CD4-positive, alpha-beta T cell treated with Interleukin-1 beta for 1 hour (primary cell): ENCODE data around the gene DIABLO.
"Not testable (repeated sequence)": the region's sequence is repeated elsewhere in the genome, so short reads cannot be mapped to it uniquely, and the experiment has no call there.

ENCODE experiments used
- DNase-seq, 2 donors: peaks; one replicate each; pipeline ENCODE4 v3.0.0-alpha.2; 2020 to 2022

Gene DIABLO

DNA sequence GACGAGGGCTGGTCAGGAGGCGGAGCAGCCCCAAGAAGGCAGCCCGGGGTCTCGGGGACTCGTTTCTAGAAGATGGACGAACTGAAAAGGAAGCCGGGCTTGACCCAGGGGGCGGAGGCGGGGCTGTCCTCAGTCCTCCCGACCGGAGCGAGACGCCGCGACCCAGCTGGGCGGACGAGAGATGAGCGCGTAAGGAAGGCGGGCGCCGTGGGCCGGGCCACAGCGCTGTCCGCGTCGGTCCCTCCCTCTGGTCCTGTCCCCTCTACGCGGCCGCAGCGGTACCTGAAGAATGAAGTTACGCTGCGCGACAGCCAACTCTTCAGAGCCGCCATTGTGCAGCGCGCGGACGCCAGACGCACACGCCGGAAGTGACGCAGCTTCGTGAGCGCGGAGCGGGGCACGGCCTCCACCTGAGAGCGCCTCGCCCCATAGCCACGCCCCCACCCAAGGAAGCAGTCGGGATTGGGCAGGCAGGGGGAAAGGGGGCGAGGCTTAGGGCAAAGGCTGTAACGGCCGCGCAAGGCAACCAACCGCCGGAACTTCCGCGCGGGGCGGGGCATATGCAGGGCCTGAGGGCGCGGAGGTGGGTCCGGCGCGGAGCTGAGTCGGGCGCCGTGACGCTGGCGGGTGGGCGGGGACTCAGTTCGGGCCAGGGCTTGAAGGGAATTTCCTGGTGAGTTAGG is at the start of gene DIABLO:
Gene DIABLO (minus strand): TSS at position 370 of the 683 bp plus-strand sequence. CDS start 38 bp downstream, at position 332.
- DNase-seq, result peak; percentile 100

DNA sequence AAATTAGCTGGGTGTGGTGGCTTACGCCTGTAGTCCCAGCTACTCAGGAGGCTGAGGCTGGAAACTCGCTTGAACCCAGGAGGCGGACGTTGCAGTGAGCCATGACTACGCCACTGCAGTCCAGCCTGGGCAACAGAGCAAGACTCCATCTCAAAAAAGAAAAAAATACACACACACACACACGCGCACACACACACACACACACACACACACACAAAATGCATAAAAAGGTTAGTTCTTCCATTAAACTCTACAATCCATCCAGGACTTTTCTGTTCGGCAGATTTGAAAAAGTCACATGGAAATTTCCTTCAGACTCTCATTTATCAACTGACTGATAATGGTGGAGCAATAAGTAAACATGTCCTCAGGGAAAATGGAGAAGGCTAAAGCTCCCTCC is 49.6 kb upstream of the DIABLO start:
- no peak for DNase-seq

DNA sequence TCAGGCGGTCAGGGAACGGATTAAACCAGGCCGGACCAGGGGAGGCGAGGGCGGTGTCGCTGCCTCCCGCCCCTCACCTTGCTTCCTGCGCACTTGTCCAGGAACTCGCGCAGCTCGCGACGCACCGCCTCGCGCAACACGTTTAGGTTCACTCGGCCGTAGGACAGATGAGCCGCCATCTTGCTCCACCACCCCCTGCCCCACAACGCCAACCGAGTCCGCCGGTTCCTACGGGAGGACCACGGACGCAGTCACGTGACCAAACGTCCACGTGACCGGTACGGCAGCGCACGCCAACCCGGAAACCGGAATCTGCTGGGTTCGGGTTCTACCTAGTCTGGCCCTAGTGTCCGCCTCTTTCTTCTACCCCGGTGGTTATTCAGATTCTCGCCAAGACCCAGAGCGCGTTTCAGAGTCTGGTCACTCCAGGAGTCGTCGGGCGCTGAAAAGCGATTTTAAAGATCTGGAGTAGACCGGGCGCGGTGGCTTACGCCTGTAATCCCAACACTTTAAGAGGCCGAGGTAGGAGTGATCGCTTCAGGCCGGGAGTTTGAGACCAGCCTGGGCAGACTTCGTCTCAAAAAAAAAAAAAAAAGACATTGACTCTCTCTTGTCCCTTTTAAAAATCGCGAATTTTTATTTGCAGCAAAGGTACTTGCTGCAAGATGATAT is 40.5 kb upstream of the DIABLO start, which contains the start of gene VPS33A:
Gene VPS33A (minus strand): TSS at position 265 of the 672 bp plus-strand sequence. CDS start 86 bp downstream, at position 179.
- DNase-seq, result peak; percentile 94

DNA sequence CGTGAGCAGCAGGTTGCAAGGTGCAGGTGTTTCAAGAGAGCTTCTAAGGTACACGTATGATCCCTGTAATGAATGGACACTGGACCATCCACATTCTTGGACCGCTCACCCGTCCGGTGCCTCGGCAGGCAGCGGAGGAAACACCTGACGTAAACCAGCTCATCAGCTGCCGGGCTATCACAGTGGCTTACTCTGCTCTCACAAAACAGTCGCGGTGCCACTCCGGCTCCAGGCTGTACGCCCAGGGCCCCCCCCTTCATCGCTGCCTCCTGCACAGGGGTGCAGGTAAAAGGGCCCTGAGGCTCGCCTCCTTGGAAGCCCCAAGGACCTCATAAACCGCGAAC is 40.0 kb upstream of the DIABLO start:
- DNase-seq, result peak in 1 of 2 donors; percentile 37

DNA sequence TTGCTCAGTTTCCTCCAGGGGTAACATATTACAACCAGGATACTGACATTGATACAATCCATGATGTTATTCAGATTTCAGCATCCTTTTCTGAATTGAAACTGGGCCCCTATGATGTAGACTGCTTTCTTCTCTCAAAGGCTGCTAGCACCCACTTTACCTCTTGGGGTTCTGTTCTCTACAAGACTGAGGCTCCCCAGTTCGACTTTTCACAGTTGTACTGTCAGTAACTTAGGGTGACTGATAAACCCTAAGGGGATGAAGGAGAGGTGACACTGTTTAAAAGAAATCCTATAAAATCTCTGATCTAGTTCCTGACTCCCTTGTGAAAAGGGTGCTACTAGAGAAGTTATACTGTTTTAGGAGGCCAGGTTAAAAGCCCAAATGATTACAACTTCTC is 39.6 kb upstream of the DIABLO start:
- DNase-seq, result peak; percentile 4 to 37

DNA sequence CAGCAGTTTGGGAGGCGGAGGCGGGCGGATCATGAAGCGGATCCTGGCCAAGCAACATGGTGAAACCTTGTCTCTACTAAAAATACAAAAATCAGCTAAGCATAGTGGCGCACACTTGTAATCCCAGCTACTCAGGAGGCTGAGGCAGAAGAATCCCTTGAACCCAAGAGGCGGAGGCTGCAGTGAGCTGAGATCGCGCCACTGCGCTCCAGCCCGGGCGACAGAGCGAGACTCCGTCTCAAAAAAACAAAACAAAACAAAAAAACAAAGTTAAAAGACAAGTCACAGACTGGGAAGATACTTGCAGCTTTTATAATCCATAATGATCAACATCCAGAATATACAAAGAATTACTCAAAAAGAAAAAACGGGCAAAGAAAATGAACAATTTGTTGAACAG is 34.9 kb upstream of the DIABLO start:
- not testable (repeated sequence) for DNase-seq

DNA sequence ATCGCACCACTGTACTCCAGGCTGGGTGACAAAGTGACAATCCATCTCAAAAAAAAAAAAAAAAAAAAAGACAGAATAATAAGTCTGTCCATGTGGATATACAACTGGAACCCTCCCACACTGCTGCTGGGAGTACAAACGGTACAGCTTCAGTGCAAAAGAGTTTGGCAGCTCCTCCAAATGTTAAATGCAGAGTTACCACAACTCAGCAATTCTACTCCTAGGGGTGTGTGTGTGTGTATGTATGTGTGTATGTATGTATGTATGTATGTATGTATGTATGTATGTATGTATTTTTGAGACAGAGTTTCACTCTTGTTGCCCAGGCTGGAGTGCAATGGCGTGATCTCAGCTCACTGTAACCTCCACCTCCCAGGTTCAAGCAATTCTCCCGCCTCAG is 33.1 kb upstream of the DIABLO start:
- not testable (repeated sequence) for DNase-seq

DNA sequence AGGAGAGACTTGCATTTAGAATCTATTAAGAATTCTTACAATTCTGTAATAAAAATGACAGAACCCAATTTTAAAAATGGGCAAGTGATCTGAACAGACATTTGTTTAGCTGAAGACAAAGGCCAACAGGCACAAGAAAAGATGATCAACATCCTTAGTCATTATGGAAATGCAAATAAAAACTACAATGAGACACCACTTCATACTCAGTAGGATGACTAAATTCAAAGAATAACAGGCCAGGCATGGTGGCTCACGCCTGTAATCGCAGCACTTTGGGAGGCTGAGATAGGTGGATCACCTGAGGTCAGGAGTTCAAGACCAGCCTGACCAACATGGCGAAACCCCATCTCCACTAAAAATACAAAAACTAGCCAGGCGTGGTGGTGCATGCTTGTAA is 32.6 kb upstream of the DIABLO start:
- DNase-seq, result not testable (repeated sequence)

DNA sequence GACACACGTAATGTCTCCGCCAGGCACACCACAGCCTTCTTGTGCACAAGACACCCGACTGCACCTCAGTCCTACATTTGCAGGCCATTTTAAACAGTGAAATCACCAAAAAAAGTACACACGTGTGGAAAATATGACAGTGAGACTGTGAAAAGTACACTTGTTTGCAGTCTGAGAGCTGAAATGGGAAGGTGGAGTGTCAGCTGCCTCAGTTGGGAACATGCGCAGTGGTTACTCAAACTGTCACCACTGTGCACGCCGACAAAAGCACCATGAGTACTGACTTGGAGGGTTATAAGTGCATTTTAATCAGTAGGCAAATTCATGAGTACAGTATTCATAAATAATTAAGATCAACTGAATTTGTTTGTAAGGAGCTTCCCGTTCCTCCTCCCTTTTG is 24.7 kb upstream of the DIABLO start:
- DNase-seq, result no peak

DNA sequence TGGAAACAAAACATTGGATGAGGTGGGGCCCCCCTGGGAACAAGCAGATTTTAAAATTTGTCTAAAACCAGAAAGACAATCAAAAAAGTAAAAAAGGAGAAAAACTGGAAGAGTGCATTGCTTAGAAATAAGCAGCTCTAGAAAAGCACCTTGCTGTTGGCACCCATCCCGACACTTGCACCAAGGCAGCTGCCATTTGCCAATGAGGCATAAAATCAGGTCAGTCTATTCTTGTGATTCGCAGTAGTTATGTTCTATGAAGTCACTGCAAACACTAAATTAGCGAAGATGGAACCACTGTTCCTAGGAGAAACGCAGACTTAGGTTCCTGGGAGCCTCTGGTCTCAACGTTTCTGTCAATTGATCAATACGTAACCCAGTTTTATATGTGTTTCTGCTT is 24.2 kb upstream of the DIABLO start:
- no peak for DNase-seq

DNA sequence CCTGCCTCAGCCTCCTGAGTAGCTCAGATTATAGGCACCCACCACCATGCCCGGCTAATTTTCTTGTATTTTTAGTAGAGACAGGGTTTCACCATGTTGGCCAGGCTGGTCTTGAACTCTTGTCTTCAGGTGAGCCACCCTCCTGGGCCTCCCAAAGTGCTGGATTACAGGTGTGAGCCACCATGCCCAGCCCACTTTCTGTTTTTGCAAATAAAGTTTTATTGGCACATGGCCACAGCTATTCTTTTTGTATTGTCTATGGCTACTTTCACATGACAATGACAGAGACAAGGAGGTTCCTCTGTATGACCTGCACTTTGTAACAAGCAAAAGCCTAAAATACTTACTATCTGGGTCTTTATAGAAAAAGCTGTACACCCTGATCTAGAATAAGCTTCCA is 19.7 kb upstream of the DIABLO start:
- DNase-seq, result no peak

DNA sequence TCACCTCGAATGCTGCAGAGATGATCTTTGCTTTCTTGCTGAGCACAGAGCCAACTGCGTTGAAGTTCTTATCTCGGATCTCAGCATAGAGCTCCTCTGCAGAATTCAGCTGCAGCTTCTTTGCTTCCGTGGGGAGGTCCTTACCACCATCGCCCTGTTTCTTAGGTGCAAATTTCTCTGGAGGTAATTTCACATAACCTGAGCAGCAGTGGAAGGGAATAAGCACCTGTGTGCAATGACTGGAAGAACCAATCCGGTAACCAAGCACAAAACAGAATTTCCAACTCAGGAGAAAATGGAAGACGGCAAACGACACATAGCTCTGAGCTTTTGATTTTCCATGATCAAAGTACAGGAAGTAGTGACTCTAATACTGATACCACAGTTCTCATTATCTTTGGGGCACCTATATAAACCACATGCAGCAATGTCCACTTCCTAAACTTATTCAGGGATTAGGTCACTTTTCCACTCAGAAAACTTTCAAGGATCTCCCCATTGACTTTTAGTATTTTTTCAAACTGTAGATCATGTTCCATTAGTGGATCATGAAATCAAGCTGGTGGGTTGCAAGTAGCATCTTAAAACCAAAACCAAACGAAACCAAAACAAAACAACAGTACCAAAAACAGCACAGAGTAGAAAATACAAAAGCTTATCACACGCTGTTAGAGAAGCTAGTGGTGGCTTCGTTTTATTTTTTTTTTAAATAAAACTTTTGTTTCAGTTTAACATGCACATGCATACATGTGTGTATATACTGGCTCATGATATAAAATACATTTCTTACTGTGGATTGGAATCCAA is 18.9 kb upstream of the DIABLO start:
- peak in 1 of 2 donors; percentile 46 for DNase-seq

DNA sequence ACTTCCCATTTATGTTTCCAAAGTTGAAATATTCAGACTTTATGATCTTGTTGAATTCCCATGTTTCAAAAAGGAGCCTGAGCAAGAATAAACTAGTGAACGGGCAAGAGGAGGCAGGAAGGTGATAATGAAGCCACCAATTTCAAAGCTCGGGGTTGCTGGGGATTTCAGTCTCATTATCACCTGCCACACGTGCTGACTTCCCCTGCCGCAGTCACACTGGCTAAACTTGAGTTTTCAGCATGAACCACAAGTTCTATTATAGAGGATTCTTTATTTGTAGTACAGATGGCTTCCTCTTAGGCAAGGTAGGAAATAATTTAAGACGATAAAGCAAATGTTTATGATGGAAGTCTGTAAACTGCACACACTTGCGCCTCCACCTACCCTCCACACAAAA is 18.1 kb upstream of the DIABLO start:
- peak in 1 of 2 donors; percentile 28 for DNase-seq

DNA sequence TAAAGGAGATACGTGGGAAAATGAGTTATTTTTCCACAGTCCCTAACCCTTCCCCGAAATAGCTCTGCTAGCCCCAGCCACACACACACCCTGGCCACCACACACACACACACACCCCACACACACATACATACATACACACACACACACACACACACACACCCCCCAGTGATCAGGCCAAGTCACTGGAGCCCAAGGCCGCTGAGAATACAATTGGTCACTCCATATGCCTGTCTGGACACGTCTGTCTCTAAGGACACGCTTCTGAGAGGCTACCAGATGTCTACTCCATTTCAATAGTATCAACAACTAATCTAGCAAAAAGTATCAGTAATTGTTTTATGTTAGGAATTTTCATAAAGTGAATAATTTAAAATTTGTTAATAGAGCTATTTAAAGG is 13.0 kb upstream of the DIABLO start:
- no peak for DNase-seq

DNA sequence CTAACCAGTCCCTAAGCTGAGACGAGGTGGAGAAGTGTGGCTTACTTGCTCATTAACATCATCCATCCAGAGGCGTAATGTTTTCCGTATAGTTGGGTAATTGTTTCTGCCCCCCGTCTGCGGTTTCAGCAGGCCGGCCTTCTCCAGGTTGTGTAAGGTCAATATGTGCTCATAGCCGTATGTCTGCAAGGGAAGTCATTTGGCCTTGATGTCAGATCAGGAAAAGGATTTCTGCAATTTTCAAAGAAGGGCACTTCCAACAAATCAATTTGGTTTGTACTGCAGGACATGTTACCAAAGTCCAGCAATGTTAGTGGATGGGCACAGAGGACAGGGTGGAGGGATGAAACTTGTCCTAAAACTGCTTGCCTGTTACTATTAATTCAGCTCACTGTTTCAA is 9.9 kb upstream of the DIABLO start:
- DNase-seq, result no peak

DNA sequence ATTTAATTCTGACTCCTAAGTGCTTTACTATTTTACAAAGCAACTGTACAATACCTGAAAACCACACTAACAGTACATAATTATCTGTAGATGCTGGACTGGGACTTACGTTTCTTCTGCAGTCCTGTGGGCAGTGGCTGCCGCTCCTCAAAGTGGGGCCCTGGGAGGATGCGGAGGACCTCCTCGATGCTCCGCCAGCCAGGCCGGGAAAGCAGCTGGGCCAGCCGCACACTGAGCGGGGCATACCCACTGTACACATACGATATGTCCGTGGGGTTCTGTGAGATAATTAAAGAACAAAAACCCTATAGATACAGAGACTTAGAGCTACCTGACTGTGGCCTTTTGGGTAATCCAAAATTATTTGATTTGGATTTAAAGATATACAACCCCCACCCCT is 6.8 kb upstream of the DIABLO start:
- DNase-seq, result no peak

DNA sequence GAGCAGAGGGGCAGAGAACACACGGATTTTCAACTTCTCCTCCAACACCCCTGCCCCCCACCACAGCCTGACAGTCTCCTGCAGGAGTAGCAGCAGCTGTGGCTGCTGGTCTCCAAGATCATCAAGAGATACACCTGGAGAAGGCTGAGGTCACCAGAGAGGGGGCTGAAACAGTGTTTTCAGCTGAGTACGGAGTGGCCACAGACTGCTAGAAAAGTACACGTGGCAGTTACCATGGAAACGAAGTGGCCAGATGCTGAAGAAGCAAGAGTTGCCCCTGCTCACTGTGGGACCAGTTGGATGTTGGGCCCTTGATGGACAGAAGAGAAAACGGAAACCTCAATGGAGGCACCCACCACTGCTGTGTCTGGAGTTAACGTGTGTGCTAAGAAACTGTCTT is 4.9 kb upstream of the DIABLO start:
- no peak for DNase-seq

DNA sequence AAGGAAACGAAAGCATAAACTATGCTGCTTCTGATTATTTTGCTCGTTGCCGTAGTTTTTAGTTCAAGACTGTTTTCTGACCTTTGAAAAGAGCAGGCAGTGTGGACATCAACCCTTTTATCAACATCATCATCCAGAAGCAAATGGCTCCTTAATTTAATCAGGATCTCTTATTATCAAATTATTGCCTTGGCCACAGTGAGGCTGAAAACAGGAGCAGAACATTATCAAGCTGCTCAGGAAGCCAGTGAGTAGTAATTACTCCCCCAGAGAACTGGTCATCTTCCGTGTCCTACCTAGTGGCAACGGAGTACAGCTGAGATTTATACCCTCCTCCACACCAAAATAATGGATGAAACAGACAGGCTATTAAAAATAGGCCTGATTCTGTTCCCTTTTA is 2.2 kb upstream of the DIABLO start:
- no peak for DNase-seq

DNA sequence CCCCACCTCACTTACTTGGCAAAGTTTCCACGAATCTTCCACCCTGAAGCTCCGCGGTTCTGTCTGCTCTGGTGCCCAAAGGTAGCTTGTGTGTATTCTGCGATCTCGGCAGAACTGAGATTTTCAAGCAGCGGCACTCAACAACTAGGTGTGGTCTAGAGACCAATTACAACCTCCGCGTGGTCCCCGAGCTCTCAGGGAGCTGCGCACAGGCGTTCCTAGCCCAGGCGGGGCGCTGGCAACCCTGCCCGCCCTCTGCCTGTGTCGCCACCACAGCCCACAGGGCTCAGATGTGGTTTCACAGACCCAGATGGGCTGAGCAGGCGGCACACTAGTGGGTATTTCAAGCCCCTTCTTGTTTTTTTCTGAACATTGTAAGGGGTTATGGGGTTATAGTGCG is 1.5 kb upstream of the DIABLO start:
- peak; percentile 69 to 80 for DNase-seq

DNA sequence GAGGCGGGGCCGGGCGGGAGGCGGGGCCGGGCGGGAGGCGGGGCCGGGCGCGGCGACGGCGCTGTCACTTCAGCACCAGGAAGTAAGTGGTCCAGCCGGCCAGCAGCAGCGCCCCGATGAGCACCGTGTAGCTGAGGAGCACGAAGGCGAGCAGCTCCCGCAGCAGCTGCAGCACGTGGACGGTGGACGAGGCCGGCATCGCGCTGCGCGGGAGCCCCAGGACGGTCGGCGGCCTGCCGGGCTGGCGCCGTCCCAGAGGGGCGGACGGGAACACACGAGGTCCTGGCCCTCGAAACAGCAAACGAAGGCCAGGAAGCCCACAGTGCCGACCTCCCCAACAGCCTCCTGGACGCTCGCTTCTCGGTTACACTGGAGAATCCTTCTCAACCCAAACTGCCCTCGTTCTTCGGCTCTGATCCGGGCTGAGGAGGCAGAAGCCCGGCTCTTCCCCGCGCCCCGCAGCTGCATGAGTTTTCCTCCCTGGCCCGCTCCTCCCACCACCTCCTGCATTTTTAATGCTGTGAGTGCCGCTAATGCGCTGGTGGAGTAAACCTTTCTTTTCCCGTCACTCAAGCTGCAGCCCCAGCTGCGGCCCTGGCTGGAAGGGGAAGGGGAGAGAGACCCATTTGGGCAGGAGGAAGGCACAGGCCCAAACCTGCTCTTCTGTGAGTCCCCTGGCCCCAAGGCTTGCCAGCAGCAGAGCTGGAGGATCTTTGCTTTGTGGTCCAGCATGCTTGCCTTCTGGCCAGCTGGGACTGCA is 694 bp upstream of the DIABLO start:
- DNase-seq, result no peak

DNA sequence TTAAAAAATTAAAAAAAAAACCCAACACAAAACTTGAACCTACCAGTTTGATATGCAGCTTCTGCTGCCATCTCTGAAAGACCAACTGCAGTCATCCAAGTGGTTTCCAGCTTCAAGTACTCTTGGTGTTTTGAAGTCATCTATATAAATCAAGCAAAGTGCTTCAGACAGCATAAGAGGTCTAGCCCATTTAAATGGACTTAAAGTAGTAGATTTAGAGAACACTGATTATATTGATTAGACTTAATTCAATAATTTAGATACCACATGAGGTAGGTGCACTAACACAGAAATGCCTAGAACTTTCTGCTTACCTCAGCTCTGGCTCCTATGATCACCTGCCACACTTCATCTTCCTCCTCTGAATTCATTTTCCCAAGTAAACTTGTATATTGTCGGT is 9.4 kb downstream of the DIABLO start:
- DNase-seq, result no peak

DNA sequence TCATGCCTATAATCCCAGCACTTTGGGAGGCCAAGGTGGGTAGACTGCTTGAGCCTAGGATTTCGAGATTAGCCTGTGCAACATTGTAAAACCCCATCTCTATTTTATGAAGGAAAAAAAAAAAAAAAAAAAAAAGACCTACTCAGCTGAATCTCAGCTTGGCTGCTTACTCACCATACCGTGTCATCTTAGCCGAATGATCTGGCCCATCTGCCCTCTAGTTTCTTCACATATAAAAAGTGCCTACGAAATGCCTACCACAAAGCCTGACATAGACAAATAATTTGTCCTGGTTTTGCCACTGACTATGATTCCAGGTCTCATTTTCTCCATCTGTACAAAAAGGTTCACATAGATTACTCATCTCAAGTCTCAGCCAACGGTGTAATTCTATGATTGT is 10.1 kb downstream of the DIABLO start:
- no peak for DNase-seq
